LNCAP (cell line): ENCODE measurements around the gene INKA2.

Experiments used
- TF ChIP-seq, protein P1 (sequence below): fragments of 450-650 bp; IDR thresholded peaks from 2 replicates; pipeline ENCODE4 v1.5.1; 2017; ENCODE audit warnings: mild to moderate bottlenecking

The INKA2 gene

DNA sequence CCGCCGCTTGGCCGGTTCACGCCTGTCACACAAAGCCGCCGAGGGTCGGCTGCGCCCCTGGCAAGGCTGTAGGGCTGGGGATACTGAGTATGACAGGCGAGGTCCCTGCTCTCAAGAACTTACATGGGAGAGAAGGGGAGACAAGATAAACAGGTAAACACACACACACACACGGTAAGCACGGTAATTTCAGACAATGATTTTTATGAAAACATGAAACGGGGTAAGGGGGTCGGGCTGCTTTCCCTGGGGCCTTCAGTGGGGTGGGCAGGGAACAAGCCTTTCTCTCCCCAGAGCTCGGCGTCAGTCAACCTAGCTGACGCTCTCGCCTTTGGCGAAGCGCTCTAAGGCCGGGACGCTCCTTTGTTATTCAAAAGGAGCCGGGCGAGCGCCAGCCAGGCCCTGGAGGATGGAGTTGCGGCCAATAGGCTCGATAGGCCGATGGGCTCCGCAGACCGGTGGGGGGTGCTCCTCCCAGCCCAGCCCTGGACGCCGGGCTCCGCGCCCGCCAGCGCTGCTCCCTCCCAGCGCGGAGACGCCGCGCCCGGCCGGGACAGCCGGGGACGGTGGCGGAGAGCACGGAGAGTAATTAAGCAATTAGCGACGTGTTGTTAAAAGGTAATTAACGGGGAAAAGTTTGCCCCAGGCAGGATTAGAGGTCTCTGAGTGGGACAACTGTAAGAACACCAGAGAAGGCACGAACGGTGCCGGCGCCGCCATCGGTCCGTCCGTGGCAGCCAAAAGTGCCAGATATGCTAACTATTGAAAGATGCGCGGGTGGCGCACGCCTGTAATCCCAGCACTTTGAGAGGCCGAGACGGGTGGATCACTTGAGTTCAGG, 950 bp upstream of the INKA2 start:
- TF ChIP-seq, protein P1, sequence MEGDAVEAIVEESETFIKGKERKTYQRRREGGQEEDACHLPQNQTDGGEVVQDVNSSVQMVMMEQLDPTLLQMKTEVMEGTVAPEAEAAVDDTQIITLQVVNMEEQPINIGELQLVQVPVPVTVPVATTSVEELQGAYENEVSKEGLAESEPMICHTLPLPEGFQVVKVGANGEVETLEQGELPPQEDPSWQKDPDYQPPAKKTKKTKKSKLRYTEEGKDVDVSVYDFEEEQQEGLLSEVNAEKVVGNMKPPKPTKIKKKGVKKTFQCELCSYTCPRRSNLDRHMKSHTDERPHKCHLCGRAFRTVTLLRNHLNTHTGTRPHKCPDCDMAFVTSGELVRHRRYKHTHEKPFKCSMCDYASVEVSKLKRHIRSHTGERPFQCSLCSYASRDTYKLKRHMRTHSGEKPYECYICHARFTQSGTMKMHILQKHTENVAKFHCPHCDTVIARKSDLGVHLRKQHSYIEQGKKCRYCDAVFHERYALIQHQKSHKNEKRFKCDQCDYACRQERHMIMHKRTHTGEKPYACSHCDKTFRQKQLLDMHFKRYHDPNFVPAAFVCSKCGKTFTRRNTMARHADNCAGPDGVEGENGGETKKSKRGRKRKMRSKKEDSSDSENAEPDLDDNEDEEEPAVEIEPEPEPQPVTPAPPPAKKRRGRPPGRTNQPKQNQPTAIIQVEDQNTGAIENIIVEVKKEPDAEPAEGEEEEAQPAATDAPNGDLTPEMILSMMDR, result no peak

DNA sequence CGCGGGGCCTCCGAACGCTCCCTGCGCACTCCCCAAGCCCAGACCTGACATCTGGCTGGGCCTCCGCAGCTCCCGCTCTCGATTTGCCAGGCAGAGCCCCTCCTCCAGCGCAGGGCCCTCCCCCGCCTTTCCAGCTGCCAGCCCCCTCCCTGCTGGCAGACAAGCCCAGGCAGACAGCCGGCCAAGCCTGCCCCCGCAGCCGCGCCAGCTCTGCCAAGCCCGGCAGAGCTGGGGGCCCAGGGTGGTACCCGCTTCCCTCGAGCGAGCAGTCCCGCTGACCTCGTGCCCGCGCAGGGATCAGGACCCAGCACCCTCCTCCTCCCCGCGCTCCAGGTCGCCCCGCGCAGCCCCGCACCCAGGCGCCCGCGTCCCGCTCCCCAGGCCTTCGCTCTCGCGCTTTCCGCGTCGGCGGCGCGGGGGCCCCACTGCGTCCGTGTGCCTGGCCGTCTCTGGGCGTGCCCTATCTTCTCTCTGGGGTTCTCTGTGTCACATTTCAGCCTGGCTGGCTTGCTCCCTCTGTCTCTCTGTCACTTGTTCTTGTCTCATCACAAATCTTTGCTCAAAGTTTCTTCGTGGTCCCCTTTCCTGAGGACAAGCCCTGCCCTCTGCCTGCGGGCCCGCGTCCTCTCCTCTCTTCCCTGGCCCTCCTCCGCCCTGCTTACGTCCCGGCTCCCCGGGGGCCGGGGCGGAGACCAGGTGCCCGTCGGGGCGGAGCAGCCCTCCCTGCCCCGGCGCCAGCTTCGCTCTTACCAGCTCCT, 580 bp downstream of the INKA2 start:
- TF ChIP-seq, protein P1, result no peak

GRCh38 chr1:111738133-111738435, 1.1 kb downstream of the INKA2 start:
- TF ChIP-seq, protein P1, result no peak

GRCh38 chr1:111737216-111738132, 1.7 kb downstream of the INKA2 start:
- TF ChIP-seq, protein P1, result no peak

DNA sequence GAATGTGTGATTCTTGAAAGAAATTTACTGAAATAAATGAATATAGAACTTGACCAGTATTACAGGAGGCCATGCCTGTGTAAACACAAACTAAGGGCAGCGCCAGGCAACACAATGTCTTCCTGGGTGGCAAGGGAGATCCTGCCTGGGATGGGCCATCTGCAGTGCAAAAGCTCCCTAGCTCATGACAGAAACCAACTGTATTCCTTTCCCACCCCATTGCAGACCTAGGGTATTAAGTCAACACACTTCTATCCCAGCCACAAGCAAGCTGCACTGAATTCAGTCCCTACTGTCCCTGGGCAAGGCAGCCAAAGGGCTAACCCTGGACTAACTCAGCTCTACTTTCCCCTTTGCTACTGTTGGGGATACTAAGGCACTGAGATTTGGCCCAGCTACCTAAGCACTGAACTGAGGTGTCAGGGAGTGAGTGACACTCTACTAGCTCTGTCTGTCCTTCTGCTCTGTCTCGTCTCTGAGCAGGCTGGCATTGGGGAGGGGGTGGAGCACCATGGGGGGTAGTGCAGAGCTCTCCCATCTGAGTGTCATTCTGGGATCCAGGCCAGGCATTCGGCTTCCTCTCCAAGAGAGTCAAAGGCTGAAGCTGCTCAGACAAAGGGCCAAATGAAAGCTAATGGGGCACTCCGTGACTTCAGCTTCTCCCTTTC, 2.5 kb downstream of the INKA2 start:
- TF ChIP-seq, protein P1, result no peak

GRCh38 chr1:111735858-111736544, 3.2 kb downstream of the INKA2 start:
- TF ChIP-seq, protein P1, result no peak
